WTC11 (cell line): ENCODE measurements around the gene RBX1. TPM values are rescaled to one million over a fixed set of nuclear protein-coding genes. Genes with fewer than 3 reads are reported as not detected.

Experiments
- ATAC-seq: fragments of 200-7000 bp; cut with Tn5 transposase; 2 replicates; pipeline ENCODE4 v1.10.0; 2021; ENCODE audit warnings: mild to moderate bottlenecking, moderate library complexity
- CTCF ChIA-PET: fragments of 300-600 bp; sonication (Branson Sonifier 250); formaldehyde crosslinking; loops from one replicate; lab custom pipeline; 2021; ENCODE audit warnings: antibody characterized with exemption; lab: Charles Lee
- POLR2A ChIA-PET: fragments of 350-600 bp; sonication (Branson Sonifier 250); formaldehyde crosslinking; loops from one replicate; lab custom pipeline; 2021; ENCODE audit warnings: antibody characterized with exemption; lab: Charles Lee
- DNase-seq: peaks from one replicate; pipeline ENCODE4 v3.0.0; 2021; ENCODE audit warnings: low spot score
- H3K27ac Mint-ChIP-seq: 2 replicates; pipeline ENCODE4 v1.8.0; 2021; ENCODE audit warnings: mixed read lengths
- H3K27me3 Mint-ChIP-seq: 2 replicates; pipeline ENCODE4 v1.8.0; 2021; ENCODE audit warnings: low read depth, mild to moderate bottlenecking, moderate library complexity, mixed read lengths
- H3K36me3 Mint-ChIP-seq: 2 replicates; pipeline ENCODE4 v1.8.0; 2021; ENCODE audit warnings: mixed read lengths
- H3K4me1 Mint-ChIP-seq: 2 replicates; pipeline ENCODE4 v1.8.0; 2022; ENCODE audit warnings: mixed read lengths
- H3K4me3 Mint-ChIP-seq: 2 replicates; pipeline ENCODE4 v1.8.0; 2021; ENCODE audit warnings: mild to moderate bottlenecking, moderate library complexity, mixed read lengths
- H3K9me3 Mint-ChIP-seq: 2 replicates; pipeline ENCODE4 v1.8.0; 2021; ENCODE audit warnings: mixed read lengths
- AFF4 ChIP-seq: sonication (generic); formaldehyde crosslinking; IDR thresholded peaks from 2 replicates; pipeline ENCODE4 v1.8.1; 2023; ENCODE audit warnings: mild to moderate bottlenecking, missing genetic modification reagents, borderline replicate concordance
- ATF3 ChIP-seq: sonication (generic); formaldehyde crosslinking; conservative IDR thresholded peaks from 2 replicates; pipeline ENCODE4 v1.8.1; 2022; ENCODE audit warnings: mild to moderate bottlenecking, missing genetic modification reagents
- CDX4 ChIP-seq: fragments of 250-450 bp; sonication (Bioruptor Pico); IDR thresholded peaks from 2 replicates; pipeline ENCODE4 v1.9.0; 2021; ENCODE audit warnings: moderate library complexity, mild to moderate bottlenecking, inconsistent platforms, borderline replicate concordance
- CREM ChIP-seq: sonication (generic); formaldehyde crosslinking; IDR thresholded peaks from 2 replicates; pipeline ENCODE4 v1.8.1; 2022; ENCODE audit warnings: mild to moderate bottlenecking, missing genetic modification reagents, moderate library complexity
- ELF4 ChIP-seq: sonication (generic); formaldehyde crosslinking; IDR thresholded peaks from 2 replicates; pipeline ENCODE4 v1.8.1; 2022; ENCODE audit warnings: low read depth, mild to moderate bottlenecking, moderate library complexity, missing genetic modification reagents
- ETV6 ChIP-seq: sonication (generic); formaldehyde crosslinking; IDR thresholded peaks from 2 replicates; pipeline ENCODE4 v1.8.1; 2022; ENCODE audit warnings: mild to moderate bottlenecking, missing genetic modification reagents
- FOXP4 ChIP-seq: sonication (generic); formaldehyde crosslinking; IDR thresholded peaks from 2 replicates; pipeline ENCODE4 v1.8.0; 2022; ENCODE audit warnings: mild to moderate bottlenecking, missing genetic modification reagents
- NFYB ChIP-seq: sonication (generic); formaldehyde crosslinking; conservative IDR thresholded peaks from 2 replicates; pipeline ENCODE4 v1.8.0; 2022; ENCODE audit warnings: low read depth, missing genetic modification reagents
- TCF7 ChIP-seq: sonication (generic); formaldehyde crosslinking; IDR thresholded peaks from 2 replicates; pipeline ENCODE4 v1.8.0; 2022; ENCODE audit warnings: mild to moderate bottlenecking, low read depth, missing genetic modification reagents, moderate library complexity
- USF2 ChIP-seq: sonication (generic); formaldehyde crosslinking; IDR thresholded peaks from 2 replicates; pipeline ENCODE4 v1.8.1; 2023; ENCODE audit warnings: mild to moderate bottlenecking, missing genetic modification reagents, moderate library complexity
- ZMAT4 ChIP-seq: fragments of 250-450 bp; sonication (Bioruptor Pico); IDR thresholded peaks from 2 replicates; pipeline ENCODE4 v1.9.0; 2021; ENCODE audit warnings: mild to moderate bottlenecking
- ZNF317 ChIP-seq: sonication (generic); formaldehyde crosslinking; IDR thresholded peaks from 2 replicates; pipeline ENCODE4 v1.8.1; 2023; ENCODE audit warnings: low read depth, mild to moderate bottlenecking, moderate library complexity, missing genetic modification reagents, borderline replicate concordance
- ZNF671 ChIP-seq: fragments of 250-450 bp; sonication (Bioruptor Pico); IDR thresholded peaks from 2 replicates; pipeline ENCODE4 v1.8.0; 2021; ENCODE audit warnings: mild to moderate bottlenecking
- total RNA-seq: library from RNA; stranded (reverse); gene quantifications from 3 replicates; pipeline ENCODE4 v1.2.3, GENCODE V29; 2021

Gene RBX1
- total RNA-seq, 1 experiment from 2014 or later, result 70.8 TPM

- no peaks in the 10 kb centered on the region for H3K9me3 Mint-ChIP-seq
- ATAC-seq (no peak), DNase-seq (no peak)
- no peak overlapping the region for H3K4me3 Mint-ChIP-seq
- H3K4me1 Mint-ChIP-seq, result no peaks in the 10 kb centered on the region
- no peak overlapping the region for H3K27ac Mint-ChIP-seq
- ChIA-PET POLR2A (no interaction called here), CTCF (no interaction called here)
- H3K36me3 Mint-ChIP-seq, result 0 out of 2 replicates have a peak, but pooled peaks cover 9% of the 10 kb centered on the region
- H3K27me3 Mint-ChIP-seq, result no peaks in the 10 kb centered on the region
- TF ChIP-seq CREM (CRISPR knock-in tag) (no peak), FOXP4 (no peak), ATF3 (CRISPR knock-in tag) (no peak), NFYB (no peak), ELF4 (CRISPR knock-in tag) (no peak), ZNF317 (CRISPR knock-in tag) (no peak), TCF7 (no peak), ZNF671 (CRISPR knock-in tag) (no peak), USF2 (CRISPR knock-in tag) (no peak), AFF4 (no peak)
These were observed 18.8 kb upstream of the RBX1 start for GRCh38 chr22:40932396-40932795.

GRCh38 chr22:40939202-40939601 is 12.0 kb upstream of the RBX1 start:
- DNase-seq, result no peak
- Mint-ChIP-seq H3K9me3 (no peaks in the 10 kb centered on the region), H3K4me3 (no peak overlapping the region), H3K27me3 (no peaks in the 10 kb centered on the region), H3K4me1 (no peaks in the 10 kb centered on the region), H3K27ac (no peak overlapping the region), H3K36me3 (0 out of 2 replicates have a peak, but pooled peaks cover 3% of the 10 kb centered on the region)
- no peak for TF ChIP-seq ZNF317 (CRISPR knock-in tag)
- no peak for TF ChIP-seq CDX4 (CRISPR knock-in tag)
- TF ChIP-seq ETV6, result no peak
- CTCF ChIA-PET, result no interaction called here
- no peak for ATAC-seq
- POLR2A ChIA-PET, result interaction anchor here (0.6 kb wide), 1 partner anchor 328 kb away, joined by 7 read pairs; no protein-coding TSS in a partner anchor

- DNase-seq (no peak), ATAC-seq (no peak)
- Mint-ChIP-seq H3K4me3 (peak overlapping the region; percentile 100), H3K4me1 (peaks cover 11% of the 10 kb centered on the region), H3K9me3 (no peaks in the 10 kb centered on the region), H3K36me3 (peaks cover 27% of the 10 kb centered on the region), H3K27ac (peak overlapping the region; percentile 97), H3K27me3 (no peaks in the 10 kb centered on the region; the same call in 1 of the 2 replicates)
- TF ChIP-seq ZMAT4 (CRISPR knock-in tag), result no peak
- CTCF ChIA-PET, result interaction anchor here (0.6 to 2.7 kb wide), 5 partner anchors 29 to 473 kb away, joined by 3 to 28 read pairs (median 8); no protein-coding TSS in a partner anchor
- POLR2A ChIA-PET, result interaction anchor here (0.6 to 2.5 kb wide), 14 partner anchors 17 to 430 kb away, joined by 3 to 31 read pairs (median 4); partner anchors contain the start of genes EP300, ST13, TEF and XPNPEP3
These were observed 822 bp downstream of the RBX1 start for GRCh38 chr22:40951795-40952605.
